Neuronal stem cell (in vitro differentiated cells): ENCODE measurements around the gene CRTAP.

Experiments
- DNase-seq: peaks from one replicate; pipeline ENCODE4 v3.0.0-alpha.2; 2013; ENCODE audit warnings: low spot score
- H2AFZ ChIP-seq: one replicate; pipeline ENCODE4 v1.6.1; 2013; ENCODE audit warnings: mild to moderate bottlenecking, low read length, inconsistent platforms
- H2AK5ac ChIP-seq: 2 replicates; pipeline ENCODE4 v1.6.1; 2013; ENCODE audit warnings: low read depth, mild to moderate bottlenecking, inconsistent platforms, low read length, moderate library complexity, mixed read lengths
- H2BK120ac ChIP-seq: 2 replicates; pipeline ENCODE4 v1.6.1; 2013; ENCODE audit warnings: low read depth, mild to moderate bottlenecking, inconsistent platforms, low read length, moderate library complexity, mixed read lengths
- H2BK12ac ChIP-seq: one replicate; pipeline ENCODE4 v1.6.1; 2013; ENCODE audit warnings: low read length, inconsistent platforms
- H2BK15ac ChIP-seq: 2 replicates; pipeline ENCODE4 v1.6.1; 2013; ENCODE audit warnings: mild to moderate bottlenecking, low read length, inconsistent platforms, mixed read lengths
- H2BK5ac ChIP-seq: one replicate; pipeline ENCODE4 v1.6.1; 2013; ENCODE audit warnings: inconsistent platforms, mild to moderate bottlenecking, low read length, moderate library complexity
- H3K14ac ChIP-seq: one replicate; pipeline ENCODE4 v1.6.1; 2013; ENCODE audit warnings: low read length, inconsistent platforms
- H3K18ac ChIP-seq: 2 replicates; pipeline ENCODE4 v1.6.1; 2013; ENCODE audit warnings: low read length, inconsistent platforms
- H3K23ac ChIP-seq: 2 replicates; pipeline ENCODE4 v1.6.1; 2013; ENCODE audit warnings: low read depth, mild to moderate bottlenecking, mixed read lengths, low read length, inconsistent platforms; ENCODE audit not compliant: poor library complexity
- H3K27ac ChIP-seq: replicated peaks from 3 replicates; pipeline ENCODE4 v1.5.1; 2013; ENCODE audit warnings: low read length, inconsistent platforms
- H3K27me3 ChIP-seq, 3 experiments: 2 replicates each; pipeline ENCODE4 v1.6.1; 2013; ENCODE audit warnings: low read length in 3 of 3, mild to moderate bottlenecking in 2 of 3, inconsistent platforms in 1 of 3, low read depth in 1 of 3, mixed read lengths in 1 of 3, moderate library complexity in 1 of 3; ENCODE audit not compliant: control insufficient read depth in 3 of 3, insufficient read depth in 3 of 3
- H3K36me3 ChIP-seq, 2 donors: replicated peaks in 1 of 2; 2 replicates each; pipeline ENCODE4 v1.6.1; 2013; ENCODE audit warnings: low read length in 2 of 2; ENCODE audit not compliant: control insufficient read depth in 2 of 2, insufficient read depth in 2 of 2
- H3K4ac ChIP-seq: 2 replicates; pipeline ENCODE4 v1.6.1; 2013; ENCODE audit warnings: inconsistent platforms, mild to moderate bottlenecking, low read length, moderate library complexity
- H3K4me1 ChIP-seq, 2 donors: 1 replicate in 1 of 2; 2 replicates in 1 of 2; pipeline ENCODE4 v1.6.1; 2013; ENCODE audit warnings: low read length in 2 of 2, low read depth in 1 of 2; ENCODE audit not compliant: control insufficient read depth in 2 of 2, insufficient read depth in 1 of 2
- H3K4me2 ChIP-seq: one replicate; pipeline ENCODE4 v1.6.1; 2013; ENCODE audit warnings: mild to moderate bottlenecking, low read length, inconsistent platforms; ENCODE audit not compliant: insufficient read depth, poor library complexity, severe bottlenecking
- H3K4me3 ChIP-seq, 2 donors: 2 replicates each; pipeline ENCODE4 v1.5.1; 2013; ENCODE audit warnings: low read length in 2 of 2, mild to moderate bottlenecking in 2 of 2, inconsistent platforms in 1 of 2, moderate library complexity in 1 of 2
- H3K79me1 ChIP-seq: one replicate; pipeline ENCODE4 v1.6.1; 2013; ENCODE audit warnings: low read depth, mild to moderate bottlenecking, inconsistent platforms, low read length, moderate library complexity
- H3K9ac ChIP-seq: one replicate; pipeline ENCODE4 v1.6.1; 2013; ENCODE audit warnings: mild to moderate bottlenecking, low read depth, low read length, inconsistent platforms; ENCODE audit not compliant: poor library complexity
- H3K9me3 ChIP-seq, 2 donors: replicated peaks in 1 of 2; 2 replicates each; pipeline versions ENCODE3 to v1.6.1; 2013; ENCODE audit warnings: low read length in 2 of 2, mild to moderate bottlenecking in 2 of 2, inconsistent platforms in 1 of 2, low read depth in 1 of 2, mixed read lengths in 1 of 2, moderate library complexity in 1 of 2; ENCODE audit not compliant: control insufficient read depth in 2 of 2, insufficient read depth in 1 of 2
- H4K8ac ChIP-seq: one replicate; pipeline ENCODE4 v1.6.1; 2013; ENCODE audit warnings: low read depth, mild to moderate bottlenecking, inconsistent platforms, low read length, moderate library complexity
- H4K91ac ChIP-seq: one replicate; pipeline ENCODE4 v1.6.1; 2013; ENCODE audit warnings: low read length, low read depth, mild to moderate bottlenecking, inconsistent platforms; ENCODE audit not compliant: poor library complexity
- WGBS, 2 donors: extraction: QIAGEN DNeasy Blood & Tissue Kit; methylation state at CpG; one replicate each; pipeline ENCODE4 v1.1.7; 2013; ENCODE audit warnings: missing lambda C conversion rate in 2 of 2, mixed read lengths in 1 of 2; ENCODE audit not compliant: insufficient read length in 2 of 2, insufficient replicate concordance in 1 of 2; ENCODE audit errors: extremely low coverage in 2 of 2; 5-methylcytosine and 5-hydroxymethylcytosine counted together

The CRTAP gene

GRCh38 chr3:33099109-33099645 is 14.6 kb upstream of the CRTAP start:
- Histone ChIP-seq H3K18ac (no peak overlapping the region), H4K91ac (no peak overlapping the region), H4K8ac (no peak overlapping the region), H2BK120ac (no peak overlapping the region), H3K4me2 (no peak overlapping the region), H3K27ac (no peak overlapping the region), H2AFZ (no peak overlapping the region), H3K4ac (no peak overlapping the region), H2BK12ac (no peak overlapping the region), H3K14ac (no peak overlapping the region), H2AK5ac (no peak overlapping the region), H3K23ac (no peak overlapping the region), H2BK5ac (no peak overlapping the region), H3K9me3 (no peaks in the 10 kb centered on the region), H3K79me1 (peaks cover 2% of the 10 kb centered on the region), H3K27me3 (no peaks in the 10 kb centered on the region), H3K36me3 (peaks cover 0 to 4% of the 10 kb centered on the region in 2 donors), H3K4me1 (peaks cover 3 to 4% of the 10 kb centered on the region in 2 donors), H3K9ac (no peak overlapping the region), H3K4me3 (no peak overlapping the region), H2BK15ac (no peak overlapping the region)
- no peak for DNase-seq
- 100% methylated on average over 1 of the region's 3 CpGs for WGBS, 2 donors

- peaks cover 3 to 4% of the 10 kb centered on the region in 2 donors for H3K4me1 ChIP-seq
- no peak overlapping the region for H2BK120ac ChIP-seq
- no peak overlapping the region for H3K14ac ChIP-seq
- no peaks in the 10 kb centered on the region for H3K36me3 ChIP-seq
- no peak overlapping the region for H4K91ac ChIP-seq
- H3K4me2 ChIP-seq = no peak overlapping the region
- H2BK12ac ChIP-seq = no peak overlapping the region
- no peak overlapping the region for H3K23ac ChIP-seq
- H3K27me3 ChIP-seq = no peaks in the 10 kb centered on the region
- H2AK5ac ChIP-seq = no peak overlapping the region
- no CpG with 5 or more reads among the region's 3 CpGs for WGBS, 2 donors
- H4K8ac ChIP-seq = no peak overlapping the region
- H3K4ac ChIP-seq = no peak overlapping the region
- H3K79me1 ChIP-seq = peaks cover 2% of the 10 kb centered on the region
- no peak overlapping the region for H2BK15ac ChIP-seq
- H3K27ac ChIP-seq = no peak overlapping the region
- H3K9ac ChIP-seq = no peak overlapping the region
- H2BK5ac ChIP-seq = no peak overlapping the region
- no peak for DNase-seq
- H2AFZ ChIP-seq = no peak overlapping the region
- no peak overlapping the region for H3K4me3 ChIP-seq
- no peaks in the 10 kb centered on the region for H3K9me3 ChIP-seq
- H3K18ac ChIP-seq = no peak overlapping the region
Measured at GRCh38 chr3:33099701-33100100, 14.1 kb upstream of the CRTAP start.

- no peak for DNase-seq
- Histone ChIP-seq H3K4me1 (peaks cover 3 to 4% of the 10 kb centered on the region in 2 donors), H3K4ac (no peak overlapping the region), H2BK15ac (no peak overlapping the region), H2AFZ (no peak overlapping the region), H3K18ac (no peak overlapping the region), H3K27ac (no peak overlapping the region), H3K27me3 (no peaks in the 10 kb centered on the region), H2BK5ac (no peak overlapping the region), H4K8ac (no peak overlapping the region), H3K36me3 (no peaks in the 10 kb centered on the region), H2AK5ac (no peak overlapping the region), H3K23ac (no peak overlapping the region), H3K14ac (no peak overlapping the region), H2BK120ac (no peak overlapping the region), H3K4me3 (no peak overlapping the region), H2BK12ac (no peak overlapping the region), H3K4me2 (no peak overlapping the region), H3K79me1 (peaks cover 2% of the 10 kb centered on the region), H4K91ac (no peak overlapping the region), H3K9me3 (no peaks in the 10 kb centered on the region), H3K9ac (no peak overlapping the region)
- no CpG with 5 or more reads among the region's 2 CpGs for WGBS, 2 donors
Measured at GRCh38 chr3:33100229-33100628, 13.6 kb upstream of the CRTAP start.

DNA sequence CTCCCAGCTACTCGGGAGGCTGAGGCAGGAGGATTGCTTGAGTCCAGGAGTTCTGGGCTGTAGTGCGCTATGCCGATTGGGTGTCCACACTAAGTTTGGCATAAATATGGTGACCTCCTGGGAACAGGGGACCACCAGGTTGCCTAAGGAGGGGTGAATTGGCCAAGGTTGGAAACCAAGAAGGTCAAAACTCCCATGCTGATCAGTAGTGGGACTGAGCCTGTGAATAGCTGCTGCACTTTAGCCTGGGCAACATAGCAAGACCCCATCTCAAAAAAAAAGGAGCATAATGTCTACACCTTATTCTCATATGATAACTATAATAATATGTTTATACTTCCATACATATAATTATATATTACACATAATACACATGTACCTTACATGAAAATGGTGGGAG is 10.8 kb upstream of the CRTAP start:
- no peaks in the 10 kb centered on the region for H3K9me3 ChIP-seq
- no peak overlapping the region for H3K14ac ChIP-seq
- H2BK120ac ChIP-seq = no peak overlapping the region
- no peak overlapping the region for H3K4ac ChIP-seq
- WGBS, 2 donors = no CpG with 5 or more reads among the region's 3 CpGs
- no peak overlapping the region for H4K91ac ChIP-seq
- no peaks in the 10 kb centered on the region for H3K4me1 ChIP-seq
- H3K18ac ChIP-seq = no peak overlapping the region
- H3K4me2 ChIP-seq = no peak overlapping the region
- no peak overlapping the region for H3K23ac ChIP-seq
- no peak overlapping the region for H4K8ac ChIP-seq
- H2BK15ac ChIP-seq = no peak overlapping the region
- peak overlapping the region in 1 of 2 donors; percentile 64 for H3K4me3 ChIP-seq
- H2AK5ac ChIP-seq = no peak overlapping the region
- H3K79me1 ChIP-seq = no peaks in the 10 kb centered on the region
- H3K27ac ChIP-seq = no peak overlapping the region
- no peaks in the 10 kb centered on the region for H3K36me3 ChIP-seq
- H2BK12ac ChIP-seq = no peak overlapping the region
- H2BK5ac ChIP-seq = no peak overlapping the region
- no peak overlapping the region for H2AFZ ChIP-seq
- H3K27me3 ChIP-seq = peaks cover 0 to 6% (median 0%) of the 10 kb centered on the region in 3 experiments
- DNase-seq = no peak
- no peak overlapping the region for H3K9ac ChIP-seq
